GM12878 (cell line): Measurements from ENCODE around the gene SLC6A8. TPM values are rescaled to one million over a fixed set of nuclear protein-coding genes. Genes with fewer than 3 reads are reported as not detected.

Source experiments
- ATAC-seq: fragments of 200-7000 bp; cut with Tn5 transposase; 3 replicates; pipeline ENCODE4 v1.9.1; 2020; ENCODE audit warnings: mild to moderate bottlenecking, moderate library complexity
- BruUV-seq: library from RNA; stranded (reverse); fragments of 400-500 nt; replicated peaks from 2 replicates; lab custom pipeline; 2021; lab: Mats Ljungman, UMichigan
- CTCF ChIA-PET: fragments of 300-600 bp; sonication (Branson Sonifier 250); formaldehyde crosslinking; extraction: SDS; loops from one replicate; lab custom pipeline; 2021; ENCODE audit warnings: inconsistent platforms; lab: Yijun Ruan, JAX
- POLR2A ChIA-PET: fragments of 350-600 bp; formaldehyde crosslinking; extraction: SDS; loops from one replicate; lab custom pipeline; 2021; ENCODE audit warnings: inconsistent platforms; lab: Charles Lee
- RAD21 ChIA-PET: fragments of 300-600 bp; sonication (Branson Sonifier 250); formaldehyde crosslinking; loops from one replicate; lab custom pipeline; 2023; ENCODE audit warnings: antibody characterized with exemption; ENCODE audit not compliant: unreplicated experiment; lab: Charles Lee
- SMC1A ChIA-PET: fragments of 300-600 bp; sonication (Branson Sonifier 250); formaldehyde crosslinking; loops from one replicate; lab custom pipeline; 2023; ENCODE audit not compliant: unreplicated experiment, uncharacterized antibody; lab: Charles Lee
- DNase-seq: peaks from one replicate; pipeline ENCODE4 v3.0.0-alpha.2; 2011; ENCODE audit warnings: low read depth, low spot score
- FAIRE-seq: peaks from 3 replicates; lab custom pipeline; 2011; peaks lifted over from hg19 to GRCh38; lab: Jason Lieb, UNC
- H2AFZ ChIP-seq: 2 replicates; pipeline ENCODE4 v1.6.0; 2011; ENCODE audit warnings: low read depth, low read length, control low read depth; ENCODE audit not compliant: control insufficient read depth
- H3K27ac ChIP-seq: 2 replicates; pipeline ENCODE4 v1.5.1; 2011; ENCODE audit warnings: control low read depth; ENCODE audit not compliant: control insufficient read depth, insufficient read depth
- H3K27me3 ChIP-seq, 2 experiments: replicated peaks in 1 of 2; 2 replicates each; pipeline versions ENCODE4 v1.6.0 to v1.6.1; 2011; ENCODE audit warnings: low read length in 1 of 2; ENCODE audit not compliant: control insufficient read depth in 2 of 2, insufficient read depth in 2 of 2
- H3K36me3 ChIP-seq, 2 experiments: 2 replicates each; pipeline ENCODE4 v1.5.1; 2011; ENCODE audit warnings: low read length in 1 of 2; ENCODE audit not compliant: control insufficient read depth in 2 of 2, insufficient read depth in 2 of 2
- H3K4me1 ChIP-seq: 2 replicates; pipeline ENCODE4 v1.6.1; 2011; ENCODE audit warnings: mild to moderate bottlenecking, low read length, moderate library complexity, mixed read lengths; ENCODE audit not compliant: control insufficient read depth, insufficient read depth
- H3K4me2 ChIP-seq: 2 replicates; pipeline ENCODE4 v1.6.0; 2011; ENCODE audit warnings: control low read depth; ENCODE audit not compliant: control insufficient read depth, insufficient read depth
- H3K4me3 ChIP-seq: fragments of 200-600 bp; sonication (generic); 2 replicates; pipeline ENCODE4 v1.5.1; 2016
- H3K79me2 ChIP-seq: 2 replicates; pipeline ENCODE4 v1.6.0; 2011; ENCODE audit warnings: low read length; ENCODE audit not compliant: control insufficient read depth, insufficient read depth
- H3K9ac ChIP-seq: 2 replicates; pipeline ENCODE4 v1.8.0; 2011; ENCODE audit warnings: low read length, control low read depth, mixed read lengths; ENCODE audit not compliant: control insufficient read depth, insufficient read depth
- H3K9me3 ChIP-seq: replicated peaks from 3 replicates; pipeline ENCODE4 v1.5.1; 2011; ENCODE audit warnings: mild to moderate bottlenecking, low read length; ENCODE audit not compliant: control insufficient read depth, insufficient read depth
- H4K20me1 ChIP-seq: 2 replicates; pipeline ENCODE4 v1.6.0; 2011; ENCODE audit not compliant: control insufficient read depth, insufficient read depth
- CEBPZ ChIP-seq: fragments of 150-350 bp; IDR thresholded peaks from 2 replicates; pipeline ENCODE4 v1.6.1; 2016; ENCODE audit warnings: low read depth, low read length
- CUX1 ChIP-seq: IDR thresholded peaks from 2 replicates; pipeline ENCODE4 v1.6.1; 2012; ENCODE audit warnings: improper control_type of control experiment, low read depth, low read length; ENCODE audit not compliant: insufficient replicate concordance
- KDM1A ChIP-seq: fragments of 200-600 bp; sonication (generic); IDR thresholded peaks from 2 replicates; pipeline ENCODE4 v1.6.1; 2016; ENCODE audit warnings: borderline replicate concordance
- ZNF274 ChIP-seq: IDR thresholded peaks from one replicate; pipeline ENCODE4 v1.8.0; 2011; ENCODE audit not compliant: insufficient read length, insufficient read depth
- WGBS: methylation state at CpG from one replicate; pipeline ENCODE4 v1.1.6; 2016; ENCODE audit warnings: low lambda C conversion rate; ENCODE audit not compliant: insufficient replicate concordance, insufficient coverage; ENCODE audit errors: missing lambda C conversion rate; 5-methylcytosine and 5-hydroxymethylcytosine counted together
- in situ Hi-C: fragments of 300-500 bp; cut with MboI; formaldehyde crosslinking; loops from 9 replicates; pipeline ENCODE4 v1.14.3; 2018; ENCODE audit warnings: mixed read lengths
- intact Hi-C: fragments of 100-400 bp; cut with micrococcal nuclease; formaldehyde crosslinking; loops from one replicate; pipeline ENCODE4 v1.14.2; 2022; ENCODE audit not compliant: unreplicated experiment
- polyA plus RNA-seq, 11 experiments: library from polyadenylated mRNA; depleted of rRNA in 4 of 11; unstranded in 6 of 11; stranded (reverse) in 5 of 11; fragments of >200 nt; fragmentation: Nextera tagmentation in 4 of 11; fragmentation: Illumina TruSeq in 1 of 11; extraction: Ambion mirVana in 4 of 11; extraction: Trizol in 1 of 11; gene quantifications; 1 replicate in 1 of 11; 2 replicates in 10 of 11; pipeline versions ENCODE4 v1.2.1 to v1.2.3, GENCODE V29; 2011 to 2016; ENCODE audit warnings: inconsistent platforms in 2 of 11, missing spikeins in 2 of 11, low read depth in 1 of 11
- total RNA-seq, 4 experiments: library from RNA; depleted of rRNA in 3 of 4; stranded (reverse); fragments of >200 nt in 3 of 4; fragmentation: Illumina TruSeq in 1 of 4; extraction: Trizol in 1 of 4; gene quantifications; 2 replicates each; pipeline versions ENCODE4 v1.2.1 to v1.2.3, GENCODE V29; 2013 to 2021

Gene SLC6A8
- total and polyA plus RNA-seq, 10 of the 15 experiments (the other 5 are each of a cell fraction or from before 2014, with no cell fraction given) = 0.01 to 0.72 (median 0.17) TPM; not detected in 6

- RAD21 ChIA-PET = no interaction called here
- no peak overlapping the region for H3K27ac ChIP-seq
- FAIRE-seq (no peak), DNase-seq (no peak), ATAC-seq (no peak)
- BruUV-seq = no TSS peak
- no peaks in the 10 kb centered on the region; a peak in 1 of 4 replicates for H3K27me3 ChIP-seq
- no peaks in the 10 kb centered on the region for H3K4me1 ChIP-seq
- no peaks in the 10 kb centered on the region for H4K20me1 ChIP-seq
- CTCF ChIA-PET = no interaction called here
- no peaks in the 10 kb centered on the region; the same call in 2 of the 3 replicates for H3K9me3 ChIP-seq
- no peak overlapping the region for H3K4me3 ChIP-seq
- POLR2A ChIA-PET = no interaction called here
- no peak overlapping the region for H3K4me2 ChIP-seq
- intact Hi-C loops = no loop called here
- in situ Hi-C loops = no loop called here
- 60% methylated on average over 16 of the region's 16 CpGs for WGBS
- no peak for TF ChIP-seq CUX1
- TF ChIP-seq CEBPZ = no peak
- no peak for TF ChIP-seq KDM1A
- no peak for TF ChIP-seq ZNF274
- no peak overlapping the region for H3K9ac ChIP-seq
- no peak overlapping the region for H2AFZ ChIP-seq
- no peaks in the 10 kb centered on the region for H3K36me3 ChIP-seq
- no peaks in the 10 kb centered on the region for H3K79me2 ChIP-seq
- SMC1A ChIA-PET = no interaction called here
These were observed 53.0 kb downstream of the SLC6A8 start for GRCh38 chrX:153740631-153741222.
